ENCODE results near the gene LVRN. TPM values are rescaled to one million over a fixed set of nuclear protein-coding genes. Genes with fewer than 3 reads are reported as not detected.
A peak's percentile ranks its signal among the peaks of the same experiment; 100 is the strongest.

The LVRN gene
- total and polyA plus RNA-seq, 7 donors = 0.64 to 2.0 (median 0.91) TPM

GRCh38 chr5:116009806-116010205 is 47.5 kb downstream of the LVRN start:
- Histone ChIP-seq H3K36me3 (ENCODE audit: insufficient read depth in 1 of 2, low read depth in 1 of 2) (no peaks in the 10 kb centered on the region), H3K9me3 (no peaks in the 10 kb centered on the region), H3K4me3 (no peak overlapping the region), H3K4me1 (no peaks in the 10 kb centered on the region), H3K27me3 (ENCODE audit: insufficient read depth in 3 of 3, low read length in 2 of 3) (no peaks in the 10 kb centered on the region), H3K27ac (no peak overlapping the region)
- WGBS, 3 donors = 77 to 82% (median 80%) methylated on average over 3 of the region's 3 CpGs
- ATAC-seq (no peak), DNase-seq (no peak)
- intact Hi-C loops (cut with DNase I) = no loop called here
- TF ChIP-seq CTCF (IDR thresholded peaks at IDR 0.05) = no peak

- no peaks in the 10 kb centered on the region for H3K4me1 ChIP-seq
- no peaks in the 10 kb centered on the region for H3K36me3 ChIP-seq (ENCODE audit: insufficient read depth in 1 of 2, low read depth in 1 of 2)
- no peak overlapping the region for H3K4me3 ChIP-seq
- ATAC-seq (no peak), DNase-seq (no peak)
- H3K27me3 ChIP-seq (ENCODE audit: insufficient read depth in 3 of 3, low read length in 2 of 3) = no peaks in the 10 kb centered on the region
- TF ChIP-seq CTCF (IDR thresholded peaks at IDR 0.05) = no peak
- intact Hi-C loops (cut with DNase I) = no loop called here
- H3K9me3 ChIP-seq = no peaks in the 10 kb centered on the region
- no peak overlapping the region for H3K27ac ChIP-seq
Measured at GRCh38 chr5:116011046-116011445, 48.8 kb downstream of the LVRN start.

- TF ChIP-seq CTCF (IDR thresholded peaks at IDR 0.05) = no peak
- DNase-seq (peak in 1 of 2 donors; percentile 13), ATAC-seq (peak in 2 of 4 donors; percentile 32 to 33)
- H3K9me3 ChIP-seq = no peaks in the 10 kb centered on the region
- no peaks in the 10 kb centered on the region for H3K27me3 ChIP-seq (ENCODE audit: insufficient read depth in 3 of 3, low read length in 2 of 3)
- 55 to 67% (median 56%) methylated on average over 6 of the region's 6 CpGs for WGBS, 3 donors
- no peak overlapping the region for H3K27ac ChIP-seq
- H3K4me3 ChIP-seq = no peak overlapping the region
- intact Hi-C loops (cut with DNase I) = no loop called here
- no peaks in the 10 kb centered on the region for H3K36me3 ChIP-seq (ENCODE audit: insufficient read depth in 1 of 2, low read depth in 1 of 2)
- H3K4me1 ChIP-seq = no peaks in the 10 kb centered on the region
Measured at GRCh38 chr5:116013207-116013785, 51.0 kb downstream of the LVRN start.

- no peaks in the 10 kb centered on the region for H3K36me3 ChIP-seq (ENCODE audit: insufficient read depth in 1 of 2, low read depth in 1 of 2)
- ATAC-seq (no peak), DNase-seq (no peak)
- H3K4me1 ChIP-seq = no peaks in the 10 kb centered on the region
- no peak overlapping the region for H3K4me3 ChIP-seq
- no peaks in the 10 kb centered on the region for H3K27me3 ChIP-seq (ENCODE audit: insufficient read depth in 3 of 3, low read length in 2 of 3)
- no peak overlapping the region for H3K27ac ChIP-seq
- intact Hi-C loops (cut with DNase I) = no loop called here
- no peak for TF ChIP-seq CTCF (IDR thresholded peaks at IDR 0.05)
- H3K9me3 ChIP-seq = no peaks in the 10 kb centered on the region
Measured at GRCh38 chr5:116013936-116014335, 51.7 kb downstream of the LVRN start.

- no peak overlapping the region for H3K27ac ChIP-seq
- DNase-seq (no peak), ATAC-seq (no peak)
- no peaks in the 10 kb centered on the region for H3K27me3 ChIP-seq (ENCODE audit: insufficient read depth in 3 of 3, low read length in 2 of 3)
- no peaks in the 10 kb centered on the region for H3K4me1 ChIP-seq
- no peak overlapping the region for H3K4me3 ChIP-seq
- no peak for TF ChIP-seq CTCF (IDR thresholded peaks at IDR 0.05)
- intact Hi-C loops (cut with DNase I) = no loop called here
- no peaks in the 10 kb centered on the region for H3K36me3 ChIP-seq (ENCODE audit: insufficient read depth in 1 of 2, low read depth in 1 of 2)
- no peaks in the 10 kb centered on the region for H3K9me3 ChIP-seq
Measured at GRCh38 chr5:116023619-116024018, 61.3 kb downstream of the LVRN start.
